Islet precursor cell (in vitro differentiated cells): ENCODE data around the gene P2RY12.

ENCODE experiments used
- DNase-seq: peaks from one replicate; pipeline ENCODE4 v3.0.0-alpha.2; 2018

P2RY12 gene

GRCh38 chr3:151384741-151385174 is at the start of gene P2RY12:
P2RY12 (minus strand) TSS chr3:151384753; CDS start chr3:151338845, 45,908 bp downstream.
- no peak for DNase-seq

DNA sequence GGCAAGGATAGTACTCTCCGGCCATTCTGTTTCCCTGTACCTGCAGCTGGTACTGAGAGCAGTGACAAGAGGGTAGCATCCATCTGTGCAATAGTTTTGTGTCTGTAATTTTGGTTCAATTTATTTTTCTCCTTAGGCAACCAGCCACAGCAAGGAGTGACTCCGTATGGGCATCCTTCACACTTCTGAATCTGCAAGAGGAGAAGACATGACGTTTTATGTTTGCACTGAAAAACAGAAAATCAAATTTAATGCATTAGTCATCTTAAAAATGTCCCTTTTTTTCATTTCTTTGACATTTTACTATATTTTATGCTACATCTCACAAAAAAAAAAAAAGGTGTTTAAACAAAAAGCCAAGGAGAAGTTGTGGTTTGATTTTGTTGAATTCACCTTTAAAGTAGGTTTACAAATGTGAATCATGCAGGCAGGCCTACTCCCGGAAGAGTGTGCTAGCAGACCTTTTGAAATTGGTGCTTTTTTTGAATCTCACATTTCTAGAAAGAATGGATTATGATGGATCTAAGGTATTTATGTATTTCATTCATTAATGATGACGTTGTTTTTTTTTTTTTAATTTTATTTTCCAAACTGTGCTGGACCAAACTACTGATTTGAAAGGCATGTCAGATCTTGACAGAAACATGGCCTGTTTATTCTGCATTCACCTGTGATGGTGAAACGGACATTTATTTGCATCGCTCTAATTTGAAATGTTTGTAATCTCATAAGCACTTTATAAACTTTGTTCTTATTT is 48.2 kb upstream of the P2RY12 start:
- DNase-seq: no peak

DNA sequence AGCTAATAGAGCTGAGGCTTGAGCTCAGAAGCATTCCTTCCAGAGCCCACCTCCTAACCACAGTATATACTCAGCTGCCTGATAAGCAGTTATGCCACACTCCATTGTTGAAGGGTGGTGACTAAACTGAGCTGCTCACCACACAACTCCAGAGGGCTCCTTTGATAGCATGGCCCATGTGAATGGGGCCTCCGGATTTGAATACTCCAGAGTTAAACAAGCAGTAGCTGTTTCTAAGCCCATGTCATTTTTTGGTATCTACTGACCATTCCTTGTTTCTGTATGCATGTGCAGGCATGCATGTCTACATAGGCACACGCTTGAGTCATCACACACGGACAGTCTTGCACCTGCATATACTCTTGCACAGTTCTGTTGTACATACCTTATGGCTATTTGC is 47.4 kb upstream of the P2RY12 start:
- DNase-seq: no peak

DNA sequence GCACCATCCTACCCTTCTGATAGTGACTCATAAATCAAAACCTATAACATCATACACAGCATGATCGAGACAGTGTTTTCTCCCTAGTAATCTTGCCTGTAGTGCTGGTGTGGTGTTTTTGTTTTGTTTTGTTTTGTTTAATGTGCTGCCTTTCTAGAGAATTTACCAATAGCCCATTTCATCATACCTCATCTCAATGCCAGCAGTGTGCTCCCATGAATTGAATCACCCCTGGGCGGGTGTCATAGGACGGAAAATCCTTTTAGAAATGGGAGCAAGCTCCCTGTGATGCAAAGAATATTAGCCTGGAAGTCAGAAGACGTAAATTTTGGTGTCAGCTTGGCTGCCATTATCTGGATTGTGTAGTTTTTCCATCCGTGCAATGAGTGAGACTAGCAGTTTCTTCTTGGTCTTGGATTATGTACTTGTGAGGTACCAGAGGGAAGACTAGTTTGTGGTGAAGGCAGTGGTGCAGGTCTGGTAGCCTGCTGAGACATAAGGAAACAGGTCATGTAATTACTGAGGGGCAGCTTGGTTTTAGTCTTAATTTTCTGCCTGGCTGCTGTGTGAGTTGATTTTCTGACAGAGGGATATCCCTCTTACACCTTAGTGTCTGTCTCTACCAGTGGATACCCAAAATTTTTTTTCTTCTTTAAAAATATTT is 46.4 kb upstream of the P2RY12 start:
- no peak for DNase-seq

DNA sequence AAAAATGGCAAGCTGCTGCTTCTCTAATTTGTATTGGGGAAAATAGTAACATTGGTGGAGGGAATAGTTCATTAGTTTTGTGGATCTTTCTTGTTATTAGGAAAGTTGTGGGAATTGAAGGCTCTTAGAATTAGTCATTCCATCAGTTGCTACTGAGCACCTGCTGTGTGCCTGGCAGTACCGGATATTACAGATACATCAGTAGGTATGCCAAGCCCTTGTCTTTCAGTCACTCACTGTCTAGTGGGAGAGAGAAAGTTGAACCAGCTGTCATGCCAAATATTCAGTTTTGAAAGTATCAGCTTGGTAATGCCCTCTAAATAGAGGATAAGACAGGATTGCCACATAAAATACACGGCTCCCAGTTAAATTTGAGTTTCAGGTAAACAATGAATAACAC is 43.8 kb upstream of the P2RY12 start:
- no peak for DNase-seq

DNA sequence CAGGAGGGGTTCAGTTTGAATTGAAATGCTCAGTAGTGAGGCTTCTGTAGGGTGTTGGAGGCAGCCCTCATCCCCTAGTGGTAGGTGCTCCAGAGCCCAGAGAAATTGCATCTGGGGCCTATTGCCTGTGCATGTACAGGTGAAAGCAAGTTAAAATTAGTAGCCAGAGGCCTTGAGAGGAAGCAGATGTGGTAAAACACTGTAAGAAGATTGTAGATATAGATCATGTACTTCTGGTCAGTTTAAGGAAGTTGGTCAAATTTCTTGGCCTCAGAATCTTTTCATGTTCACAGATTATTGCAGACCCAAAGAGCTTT is 41.7 kb upstream of the P2RY12 start:
- no peak for DNase-seq

- DNase-seq: no peak
These were observed 41.2 kb upstream of the P2RY12 start for GRCh38 chr3:151425627-151426340.

- no peak for DNase-seq
These were observed 38.5 kb upstream of the P2RY12 start for GRCh38 chr3:151423091-151423490.

GRCh38 chr3:151421938-151422337 is 37.4 kb upstream of the P2RY12 start:
- DNase-seq: no peak

DNA sequence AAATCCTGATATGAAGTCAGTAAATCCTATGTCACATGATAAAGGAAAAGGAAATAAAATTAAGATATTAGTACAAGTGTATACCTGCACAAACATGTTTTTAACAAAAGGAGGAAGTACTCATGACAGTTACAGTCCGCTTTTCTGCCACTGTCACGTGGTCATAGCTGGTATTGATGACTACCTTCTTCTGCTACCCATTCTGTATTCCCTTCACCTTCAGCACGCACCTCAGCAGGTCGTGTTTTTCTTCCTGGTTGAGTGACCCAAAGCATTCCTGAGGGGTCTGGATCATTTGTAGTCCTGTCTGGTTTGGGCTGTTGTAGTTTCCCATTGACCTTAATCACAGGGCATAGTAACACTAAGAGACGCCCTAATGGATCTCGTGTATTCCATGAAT is 35.3 kb upstream of the P2RY12 start:
- no peak for DNase-seq

GRCh38 chr3:151415289-151415688 is 30.7 kb upstream of the P2RY12 start:
- no peak for DNase-seq

DNA sequence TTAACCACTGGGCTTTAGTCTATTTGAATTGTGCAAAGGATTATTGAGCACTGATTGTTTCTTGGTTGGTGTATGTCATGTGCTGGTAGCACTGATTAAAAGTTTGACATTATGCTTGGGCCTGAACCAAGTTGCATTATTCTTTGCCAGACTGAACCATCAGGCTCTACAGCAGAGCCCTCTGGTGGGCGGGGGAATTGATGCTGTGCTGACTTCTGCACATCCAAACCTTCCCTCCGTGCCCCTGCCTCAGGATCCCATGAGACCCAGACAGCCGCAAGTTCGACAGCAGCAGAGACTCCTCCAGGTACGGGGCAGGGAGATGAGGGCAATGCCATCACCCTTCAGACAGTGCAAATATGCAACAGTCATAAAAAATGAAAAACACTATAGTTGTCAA is 28.4 kb upstream of the P2RY12 start:
- DNase-seq: no peak

GRCh38 chr3:151410891-151411559 is 26.5 kb upstream of the P2RY12 start:
- DNase-seq: no peak

- DNase-seq: no peak
These were observed 23.4 kb upstream of the P2RY12 start for GRCh38 chr3:151407928-151408327.

- DNase-seq: no peak
These were observed 19.8 kb upstream of the P2RY12 start for GRCh38 chr3:151404316-151404715.

- no peak for DNase-seq
These were observed 18.7 kb upstream of the P2RY12 start for GRCh38 chr3:151403246-151403645.

- DNase-seq: no peak
These were observed 17.8 kb upstream of the P2RY12 start for GRCh38 chr3:151402349-151402748.

- no peak for DNase-seq
These were observed 15.8 kb upstream of the P2RY12 start for GRCh38 chr3:151400341-151400740.

DNA sequence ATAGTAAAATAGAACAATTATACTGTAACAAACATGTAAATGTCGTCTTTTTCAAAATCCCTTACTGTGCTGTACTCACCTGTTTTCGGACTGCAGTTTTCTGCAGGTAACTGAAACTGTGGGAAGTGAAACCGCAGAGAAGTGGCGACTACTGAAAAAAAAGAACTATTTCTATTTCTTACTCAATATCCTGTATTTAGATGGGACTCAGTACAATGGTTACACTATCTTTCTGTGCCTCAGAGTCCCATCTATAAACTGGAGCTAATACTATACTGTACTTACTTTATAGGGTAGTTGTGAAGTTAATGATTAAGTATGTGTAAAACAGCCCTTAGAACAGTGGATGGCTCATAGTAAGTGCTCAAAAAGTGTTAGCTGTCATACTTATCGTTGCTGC is 14.3 kb upstream of the P2RY12 start:
- no peak for DNase-seq

DNA sequence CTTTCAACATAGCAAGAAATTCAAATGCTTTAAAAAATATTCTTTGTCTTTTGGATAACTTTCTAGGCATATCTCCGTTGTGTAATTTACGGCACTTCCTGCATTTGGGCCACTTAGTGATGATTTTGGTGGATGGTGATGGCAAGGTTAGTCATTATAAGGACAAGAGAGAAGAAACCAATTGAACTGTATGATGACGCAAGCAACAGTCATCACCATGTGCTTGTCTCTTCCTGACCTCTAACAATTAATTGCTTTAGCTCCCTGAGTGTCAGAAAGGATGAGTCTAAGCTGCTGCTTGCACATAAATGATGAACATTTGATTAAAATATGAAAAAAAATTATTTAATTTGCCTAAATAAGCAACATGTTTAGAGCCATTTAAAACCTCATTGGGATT is 11.3 kb upstream of the P2RY12 start:
- no peak for DNase-seq

DNA sequence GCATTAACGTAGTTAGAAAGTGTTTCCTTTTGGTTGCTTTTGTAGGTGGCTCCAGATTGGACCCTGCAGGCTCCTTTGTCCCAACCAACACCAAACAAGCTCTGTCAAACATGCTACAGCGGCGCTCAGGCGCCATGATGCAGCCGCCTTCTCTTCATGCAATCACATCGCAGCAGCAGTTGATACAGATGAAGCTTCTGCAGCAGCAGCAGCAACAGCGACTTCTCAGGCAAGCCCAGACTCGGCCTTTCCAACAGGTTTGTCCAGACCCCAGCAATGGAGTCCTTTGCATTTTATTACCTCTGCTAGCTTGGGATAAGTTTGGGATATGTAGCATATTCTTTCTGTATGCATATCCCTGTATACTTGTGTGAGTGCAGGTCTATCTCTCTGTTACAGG is 10.1 kb upstream of the P2RY12 start:
- peak; percentile 53 for DNase-seq

GRCh38 chr3:151393941-151394340 is 9.4 kb upstream of the P2RY12 start:
- no peak for DNase-seq

GRCh38 chr3:151393146-151393830 is 8.7 kb upstream of the P2RY12 start:
- no peak for DNase-seq
